Choroid plexus epithelial cell (primary cell): Measurements from ENCODE around the gene SYN1.
A peak's percentile ranks its signal among the peaks of the same experiment; 100 is the strongest.

Experiments
- DNase-seq: peaks from one replicate; pipeline ENCODE4 v3.0.0-alpha.2; 2010; ENCODE audit warnings: low read depth
- H3K4me3 ChIP-seq: 2 replicates; pipeline ENCODE4 v1.5.1; 2011; ENCODE audit warnings: low read depth, mild to moderate bottlenecking, control low read depth, low read length, moderate library complexity
- TF ChIP-seq, protein P1 (sequence below): conservative IDR thresholded peaks from 2 replicates; pipeline ENCODE4 v1.5.1; 2011; ENCODE audit warnings: low read depth, mild to moderate bottlenecking, control low read depth, inconsistent platforms, low read length, moderate library complexity

SYN1 gene

DNA sequence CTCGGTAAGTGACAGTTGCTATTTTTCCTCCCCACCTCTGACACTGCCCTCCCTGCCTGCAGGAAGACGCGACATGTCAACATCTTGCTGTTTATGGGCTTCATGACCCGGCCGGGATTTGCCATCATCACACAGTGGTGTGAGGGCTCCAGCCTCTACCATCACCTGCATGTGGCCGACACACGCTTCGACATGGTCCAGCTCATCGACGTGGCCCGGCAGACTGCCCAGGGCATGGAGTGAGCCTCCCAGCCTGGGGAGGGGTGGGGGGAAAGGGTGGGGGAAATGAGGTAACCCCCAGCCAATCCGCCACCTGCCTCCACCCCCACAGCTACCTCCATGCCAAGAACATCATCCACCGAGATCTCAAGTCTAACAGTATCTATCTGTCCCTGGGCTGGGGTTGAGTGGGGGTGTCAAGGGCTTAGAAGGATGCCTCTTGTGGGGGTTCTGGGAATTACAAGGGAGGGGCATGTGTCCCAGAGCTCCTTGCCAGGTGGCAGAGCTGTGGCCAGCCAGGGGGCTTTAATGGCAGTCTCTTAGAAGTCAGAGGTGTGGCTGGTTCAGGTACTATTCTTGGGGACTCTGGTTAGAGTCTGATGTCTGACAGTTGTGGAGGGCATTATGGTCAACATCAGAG, 50.9 kb downstream of the SYN1 start:
- no peak for DNase-seq
- no peak overlapping the region for H3K4me3 ChIP-seq
- TF ChIP-seq, protein P1, sequence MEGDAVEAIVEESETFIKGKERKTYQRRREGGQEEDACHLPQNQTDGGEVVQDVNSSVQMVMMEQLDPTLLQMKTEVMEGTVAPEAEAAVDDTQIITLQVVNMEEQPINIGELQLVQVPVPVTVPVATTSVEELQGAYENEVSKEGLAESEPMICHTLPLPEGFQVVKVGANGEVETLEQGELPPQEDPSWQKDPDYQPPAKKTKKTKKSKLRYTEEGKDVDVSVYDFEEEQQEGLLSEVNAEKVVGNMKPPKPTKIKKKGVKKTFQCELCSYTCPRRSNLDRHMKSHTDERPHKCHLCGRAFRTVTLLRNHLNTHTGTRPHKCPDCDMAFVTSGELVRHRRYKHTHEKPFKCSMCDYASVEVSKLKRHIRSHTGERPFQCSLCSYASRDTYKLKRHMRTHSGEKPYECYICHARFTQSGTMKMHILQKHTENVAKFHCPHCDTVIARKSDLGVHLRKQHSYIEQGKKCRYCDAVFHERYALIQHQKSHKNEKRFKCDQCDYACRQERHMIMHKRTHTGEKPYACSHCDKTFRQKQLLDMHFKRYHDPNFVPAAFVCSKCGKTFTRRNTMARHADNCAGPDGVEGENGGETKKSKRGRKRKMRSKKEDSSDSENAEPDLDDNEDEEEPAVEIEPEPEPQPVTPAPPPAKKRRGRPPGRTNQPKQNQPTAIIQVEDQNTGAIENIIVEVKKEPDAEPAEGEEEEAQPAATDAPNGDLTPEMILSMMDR = peak; percentile 43

DNA sequence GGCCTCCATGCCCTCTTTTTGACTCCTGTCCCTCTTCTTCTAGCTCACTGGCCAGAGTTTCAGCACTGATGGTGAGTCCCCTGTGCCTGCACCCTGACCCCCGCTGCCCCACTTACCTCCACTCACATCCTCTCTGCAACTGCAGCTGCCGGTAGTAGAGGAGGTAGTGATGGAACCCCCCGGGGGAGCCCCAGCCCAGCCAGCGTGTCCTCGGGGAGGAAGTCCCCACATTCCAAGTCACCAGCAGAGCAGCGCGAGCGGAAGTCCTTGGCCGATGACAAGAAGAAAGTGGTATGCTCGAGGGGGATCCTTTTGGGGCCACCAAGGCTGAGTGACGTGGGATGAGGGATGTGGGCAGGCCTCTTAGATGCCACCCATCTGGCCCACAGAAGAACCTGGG, 52.8 kb downstream of the SYN1 start:
- TF ChIP-seq, protein P1 = no peak
- no peak for DNase-seq
- H3K4me3 ChIP-seq = no peak overlapping the region

DNA sequence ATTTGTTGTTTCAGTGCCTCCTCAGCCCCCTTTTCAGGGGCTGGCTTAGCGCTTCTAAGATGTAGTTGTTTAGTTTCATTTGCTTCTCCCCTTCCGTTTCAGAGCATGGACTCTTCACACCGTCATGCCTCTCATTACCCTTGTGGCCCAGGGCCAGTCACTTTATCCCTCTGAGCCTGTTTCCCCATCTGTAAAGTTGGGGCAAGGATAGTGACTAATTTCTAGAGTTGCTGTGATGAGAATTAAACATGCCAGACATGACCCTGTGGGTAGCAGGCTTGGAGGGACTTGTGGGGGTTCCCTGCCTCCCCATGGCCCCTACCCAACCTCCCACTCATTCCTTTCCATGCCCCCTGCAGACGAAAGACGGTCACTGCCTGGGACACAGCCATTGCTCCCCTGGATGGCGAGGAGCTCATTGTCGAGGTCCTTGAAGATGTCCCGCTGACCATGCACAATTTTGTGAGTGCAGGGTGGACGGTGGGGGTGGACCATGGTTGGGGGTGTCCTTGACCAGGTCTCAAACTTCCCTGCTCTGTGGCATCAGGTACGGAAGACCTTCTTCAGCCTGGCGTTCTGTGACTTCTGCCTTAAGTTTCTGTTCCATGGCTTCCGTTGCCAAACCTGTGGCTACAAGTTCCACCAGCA, 55.1 kb downstream of the SYN1 start:
- H3K4me3 ChIP-seq = no peak overlapping the region
- no peak for DNase-seq
- TF ChIP-seq, protein P1 = no peak

DNA sequence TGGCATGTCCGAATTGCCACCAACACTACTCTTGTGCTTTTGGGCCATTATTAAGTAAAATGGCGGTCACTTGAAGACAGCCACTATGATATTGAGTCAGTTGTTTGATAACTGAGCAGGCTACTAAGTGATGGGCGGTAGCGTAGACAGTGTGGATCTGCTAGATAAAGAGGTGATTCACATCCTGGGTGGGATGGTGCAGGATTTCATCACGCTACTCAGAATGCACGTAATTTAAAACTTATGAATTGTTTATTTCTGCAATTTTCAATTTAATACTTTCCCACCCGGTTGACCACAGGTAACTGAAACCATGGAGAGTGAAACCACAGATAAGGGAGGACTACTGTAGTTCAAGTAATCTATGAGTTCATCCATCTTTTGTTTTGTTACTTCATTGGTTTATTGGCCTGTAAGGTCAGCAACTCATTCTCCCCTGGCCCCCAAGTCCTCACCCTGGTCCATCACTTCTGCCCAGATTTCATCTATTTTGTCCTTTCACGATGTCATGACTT, 55.8 kb downstream of the SYN1 start:
- TF ChIP-seq, protein P1 = no peak
- DNase-seq = peak; percentile 79
- H3K4me3 ChIP-seq = no peak overlapping the region

DNA sequence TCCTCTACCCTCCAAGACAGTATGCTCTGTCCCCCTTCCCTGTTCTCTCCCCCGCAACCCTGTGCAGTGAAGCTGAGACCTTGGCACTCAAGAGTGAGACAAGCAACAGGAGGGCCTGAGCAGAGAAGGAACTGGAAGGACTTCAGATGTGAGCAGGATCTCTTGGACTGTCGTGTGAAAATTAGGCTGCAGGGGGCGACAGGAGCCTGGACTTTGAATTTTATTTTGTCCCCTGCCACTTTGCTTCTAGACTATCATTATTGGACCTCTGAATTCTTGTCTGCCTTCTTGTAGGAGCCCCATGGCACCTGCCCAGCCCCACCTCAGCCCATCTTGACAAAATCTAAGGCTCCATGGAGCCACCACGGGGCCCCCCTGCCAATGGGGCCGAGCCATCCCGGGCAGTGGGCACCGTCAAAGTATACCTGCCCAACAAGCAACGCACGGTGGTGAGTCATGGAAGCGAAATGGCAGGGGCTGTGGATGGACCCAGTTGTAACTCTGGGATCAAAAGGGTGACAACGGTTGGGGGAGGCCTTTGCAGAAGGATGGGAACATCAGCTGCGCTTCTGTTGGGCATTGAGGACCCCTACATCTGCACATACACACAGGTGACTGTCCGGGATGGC, 56.9 kb downstream of the SYN1 start:
- DNase-seq = peak; percentile 65
- no peak overlapping the region for H3K4me3 ChIP-seq
- TF ChIP-seq, protein P1 = peak; percentile 64

DNA sequence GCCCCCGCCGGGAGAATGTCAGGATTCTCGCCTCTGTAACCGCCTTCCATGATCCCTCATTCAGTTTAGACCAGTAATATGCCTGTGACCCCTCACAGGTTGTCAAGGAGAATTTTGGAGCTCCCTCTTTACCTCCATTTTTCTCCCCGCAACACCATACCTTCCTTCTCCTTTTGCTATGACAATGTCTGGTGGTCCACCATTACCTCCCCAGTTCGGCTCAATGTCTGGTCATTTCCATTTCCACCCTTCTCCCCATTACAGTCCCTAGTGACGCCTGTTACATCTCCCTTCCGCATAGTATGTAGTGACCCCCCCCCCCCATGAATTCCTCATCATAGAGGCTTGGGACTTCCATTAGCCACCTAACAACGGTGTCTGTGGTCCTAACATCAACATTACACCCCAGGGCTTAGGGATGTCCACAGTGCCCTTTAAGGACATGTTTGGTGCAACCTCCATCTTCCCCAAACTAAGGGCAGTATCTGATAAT, 58.0 kb downstream of the SYN1 start:
- TF ChIP-seq, protein P1 = no peak
- DNase-seq = no peak
- H3K4me3 ChIP-seq = peak overlapping the region; percentile 76
